ENCODE measurements around the gene PNMA8C.
"Not testable (repeated sequence)": the region's sequence is repeated elsewhere in the genome, so short reads cannot be mapped to it uniquely, and the experiment has no call there.

The PNMA8C gene

GRCh38 chr19:46448601-46449000 is 19.9 kb upstream of the PNMA8C start:
- no peak for TF ChIP-seq ZFX (IDR thresholded peaks at IDR 0.05)
- TF ChIP-seq, protein P1, sequence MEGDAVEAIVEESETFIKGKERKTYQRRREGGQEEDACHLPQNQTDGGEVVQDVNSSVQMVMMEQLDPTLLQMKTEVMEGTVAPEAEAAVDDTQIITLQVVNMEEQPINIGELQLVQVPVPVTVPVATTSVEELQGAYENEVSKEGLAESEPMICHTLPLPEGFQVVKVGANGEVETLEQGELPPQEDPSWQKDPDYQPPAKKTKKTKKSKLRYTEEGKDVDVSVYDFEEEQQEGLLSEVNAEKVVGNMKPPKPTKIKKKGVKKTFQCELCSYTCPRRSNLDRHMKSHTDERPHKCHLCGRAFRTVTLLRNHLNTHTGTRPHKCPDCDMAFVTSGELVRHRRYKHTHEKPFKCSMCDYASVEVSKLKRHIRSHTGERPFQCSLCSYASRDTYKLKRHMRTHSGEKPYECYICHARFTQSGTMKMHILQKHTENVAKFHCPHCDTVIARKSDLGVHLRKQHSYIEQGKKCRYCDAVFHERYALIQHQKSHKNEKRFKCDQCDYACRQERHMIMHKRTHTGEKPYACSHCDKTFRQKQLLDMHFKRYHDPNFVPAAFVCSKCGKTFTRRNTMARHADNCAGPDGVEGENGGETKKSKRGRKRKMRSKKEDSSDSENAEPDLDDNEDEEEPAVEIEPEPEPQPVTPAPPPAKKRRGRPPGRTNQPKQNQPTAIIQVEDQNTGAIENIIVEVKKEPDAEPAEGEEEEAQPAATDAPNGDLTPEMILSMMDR (conservative IDR thresholded peaks at IDR 0.05): no peak

DNA sequence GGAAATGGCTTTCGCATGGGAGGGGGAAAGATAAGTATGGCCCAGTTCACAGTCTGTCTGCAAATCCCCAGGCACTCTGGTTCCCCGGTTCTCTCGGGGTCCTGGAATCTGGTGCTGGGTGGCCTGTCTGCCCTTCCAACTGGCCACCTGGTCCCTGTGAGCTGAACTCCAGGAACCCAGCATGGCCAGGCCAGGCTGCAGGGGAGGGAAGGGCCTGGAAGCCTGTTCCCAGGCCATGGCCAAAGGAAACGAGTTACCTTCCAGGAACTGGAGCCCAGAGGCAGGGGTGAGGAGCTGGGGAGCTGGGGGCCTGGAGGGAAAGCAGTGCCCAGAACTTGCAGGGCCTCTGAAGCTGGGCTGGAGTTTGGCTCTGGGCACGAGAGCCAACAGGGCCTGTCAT is 19.1 kb upstream of the PNMA8C start:
- TF ChIP-seq, protein P1 (conservative IDR thresholded peaks at IDR 0.05): no peak
- no peak for TF ChIP-seq ZFX (IDR thresholded peaks at IDR 0.05)
- no peak overlapping the region for H3K27ac ChIP-seq

More at GRCh38 chr19:46448601-46449000, 19.9 kb upstream of the PNMA8C start:
- no peak overlapping the region for H3K27ac ChIP-seq

- H3K27ac ChIP-seq: no peak overlapping the region
- TF ChIP-seq, protein P1 (conservative IDR thresholded peaks at IDR 0.05): no peak
- no peak for TF ChIP-seq ZFX (IDR thresholded peaks at IDR 0.05)
These were observed 18.3 kb upstream of the PNMA8C start for GRCh38 chr19:46447006-46447405.

GRCh38 chr19:46446021-46446420 is 17.3 kb upstream of the PNMA8C start:
- H3K27ac ChIP-seq: no peak overlapping the region
- no peak for TF ChIP-seq ZFX (IDR thresholded peaks at IDR 0.05)
- TF ChIP-seq, protein P1 (conservative IDR thresholded peaks at IDR 0.05): no peak

GRCh38 chr19:46442808-46443450 is 14.2 kb upstream of the PNMA8C start:
- peak overlapping the region; percentile 78 for H3K27ac ChIP-seq
- TF ChIP-seq ZFX (IDR thresholded peaks at IDR 0.05): no peak
- TF ChIP-seq, protein P1 (conservative IDR thresholded peaks at IDR 0.05): no peak

DNA sequence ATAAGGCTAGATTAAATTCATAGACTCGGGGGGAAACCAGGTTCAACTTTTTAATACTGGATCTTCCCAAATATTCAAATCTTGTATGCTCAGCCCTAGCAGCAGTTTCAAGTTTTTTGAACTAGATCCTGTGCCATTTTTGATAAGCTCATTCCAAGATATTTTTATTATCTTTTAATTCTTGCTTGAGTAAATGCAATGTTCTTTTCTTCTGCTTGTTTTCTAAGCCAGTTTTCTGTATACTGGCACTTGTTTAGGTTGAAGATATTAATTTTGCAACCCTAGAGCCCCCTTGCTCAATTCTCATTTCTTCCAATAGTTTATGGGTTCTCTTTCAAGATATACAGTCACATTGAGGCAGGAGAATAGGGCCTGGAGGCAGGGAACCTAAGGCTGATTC is 13.1 kb upstream of the PNMA8C start:
- TF ChIP-seq, protein P1 (conservative IDR thresholded peaks at IDR 0.05): no peak
- TF ChIP-seq ZFX (IDR thresholded peaks at IDR 0.05): no peak
- H3K27ac ChIP-seq: peak overlapping the region; percentile 78

DNA sequence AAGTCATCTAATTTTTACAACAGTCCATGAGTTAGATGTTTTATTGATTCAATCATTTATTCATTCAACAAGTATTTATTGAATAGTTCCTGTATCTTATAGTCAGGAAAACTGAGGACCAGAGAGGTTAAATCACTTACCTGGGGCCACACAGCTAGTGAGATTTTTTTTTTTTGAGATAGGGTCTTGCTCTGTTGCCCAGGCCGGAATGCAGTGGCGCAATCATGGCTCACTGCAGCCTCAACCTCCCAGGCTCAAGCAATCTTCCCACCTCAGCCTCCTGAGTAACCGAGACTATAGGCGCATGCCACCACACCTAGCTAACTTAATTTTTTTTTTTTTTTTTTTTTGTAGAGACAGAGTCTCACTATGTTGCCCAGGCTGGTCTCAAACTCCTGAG is 7.0 kb upstream of the PNMA8C start:
- H3K27ac ChIP-seq: not testable (repeated sequence)

DNA sequence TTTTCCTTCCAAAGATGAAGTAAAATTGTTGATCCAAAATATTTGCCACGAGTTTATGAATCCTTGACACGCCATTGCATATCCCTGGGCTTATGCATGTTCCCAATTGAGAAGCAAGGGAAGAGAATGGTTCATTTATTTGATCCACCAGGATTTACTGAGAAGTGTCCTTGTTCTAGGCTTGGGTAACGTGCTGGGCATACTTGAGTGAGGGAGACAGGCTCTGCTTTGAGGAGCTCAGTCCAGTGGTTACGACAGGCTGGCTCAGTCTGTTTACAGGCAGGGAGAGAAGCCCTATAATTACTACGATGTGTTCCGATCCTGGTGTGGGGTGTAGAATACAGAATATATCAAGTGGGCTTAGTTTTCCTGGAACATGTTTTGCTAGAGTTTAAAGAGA is 6.3 kb upstream of the PNMA8C start:
- H3K27ac ChIP-seq: no peak overlapping the region
- TF ChIP-seq, protein P1 (conservative IDR thresholded peaks at IDR 0.05): no peak
- TF ChIP-seq ZFX (IDR thresholded peaks at IDR 0.05): no peak

DNA sequence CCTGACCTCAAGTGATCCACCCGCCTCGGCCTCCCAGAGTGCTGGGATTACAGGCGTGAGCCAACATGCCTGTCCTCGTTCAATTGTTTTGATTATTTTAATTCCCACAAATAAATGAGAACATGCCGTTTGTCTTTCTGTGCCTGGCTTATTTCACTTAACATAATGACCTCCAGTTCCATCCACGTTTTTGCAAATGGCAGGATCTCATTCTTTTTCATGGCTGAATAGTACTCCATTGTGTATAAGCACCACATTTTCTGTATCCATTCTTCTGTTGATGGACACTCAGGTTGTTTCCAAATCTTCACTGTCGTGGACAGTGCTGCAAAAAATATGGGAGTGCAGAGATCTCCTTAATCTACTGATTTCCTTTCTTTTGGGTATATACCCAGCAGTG is 4.7 kb upstream of the PNMA8C start:
- H3K27ac ChIP-seq: not testable (repeated sequence)
